ENCODE data around the gene GNA15.

GRCh38 chr19:3098141-3098514, 37.7 kb upstream of the GNA15 start:
- TF ChIP-seq CTCF (IDR thresholded peaks at IDR 0.05) (no peak), POLR2A (IDR thresholded peaks at IDR 0.05) (no peak)
